Measurements from ENCODE around the gene GPRIN3.

Gene GPRIN3

DNA sequence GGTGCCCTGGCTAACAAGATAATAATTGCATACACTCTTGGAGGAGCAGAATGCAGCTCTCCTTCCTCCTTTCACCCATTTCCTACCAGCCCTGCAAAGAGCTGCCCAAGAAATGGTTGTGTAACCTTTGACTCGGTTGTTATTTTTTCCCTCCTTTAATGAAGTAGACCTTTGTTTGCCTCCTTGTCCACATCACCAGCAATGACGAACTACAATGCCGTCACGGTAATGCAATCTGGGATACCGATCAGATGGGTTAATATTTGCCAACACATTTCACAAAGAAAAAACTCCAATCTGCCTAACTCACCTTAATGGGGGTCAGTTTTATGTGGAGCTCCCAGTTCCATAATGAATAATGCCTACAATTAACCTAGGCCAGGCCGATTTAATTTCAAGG is 32.0 kb downstream of the GPRIN3 start:
- Histone ChIP-seq H3K27me3 (ENCODE audit: control insufficient read depth, insufficient read depth, low read length) (no peaks in the 10 kb centered on the region), H3K4me3 (ENCODE audit: low read depth, low read length) (no peak overlapping the region), H3K27ac (ENCODE audit: low read depth, low read length) (no peak overlapping the region), H3K9me3 (ENCODE audit: control insufficient read depth, insufficient read depth, low read depth, low read length) (no peaks in the 10 kb centered on the region), H3K9ac (ENCODE audit: low read length) (no peak overlapping the region), H3K4me1 (ENCODE audit: control insufficient read depth, insufficient read depth, low read length) (no peaks in the 10 kb centered on the region), H3K36me3 (ENCODE audit: control insufficient read depth, insufficient read depth, low read length) (no peaks in the 10 kb centered on the region)

DNA sequence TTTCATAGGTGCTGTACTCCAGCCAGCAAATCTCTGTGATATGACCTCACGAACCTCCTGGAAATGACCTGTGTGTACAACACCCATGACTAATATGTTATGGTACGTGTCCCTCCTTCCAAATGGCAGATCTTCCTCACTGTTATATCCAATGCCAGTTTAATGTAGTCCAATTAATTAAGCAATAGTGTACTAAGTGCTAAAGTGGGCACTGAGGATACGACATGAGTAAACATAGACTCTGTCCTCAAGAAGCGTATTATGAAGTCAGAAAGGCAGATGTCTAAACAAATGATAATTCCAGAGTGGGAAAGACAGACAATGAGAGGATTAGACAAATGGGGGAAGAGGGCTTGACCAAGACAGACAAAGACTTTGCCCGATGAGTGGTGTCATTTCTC is 33.9 kb downstream of the GPRIN3 start:
- Histone ChIP-seq H3K27ac (ENCODE audit: low read depth, low read length) (no peak overlapping the region), H3K27me3 (ENCODE audit: control insufficient read depth, insufficient read depth, low read length) (no peaks in the 10 kb centered on the region), H3K9ac (ENCODE audit: low read length) (no peak overlapping the region), H3K4me1 (ENCODE audit: control insufficient read depth, insufficient read depth, low read length) (no peaks in the 10 kb centered on the region), H3K4me3 (ENCODE audit: low read depth, low read length) (no peak overlapping the region), H3K36me3 (ENCODE audit: control insufficient read depth, insufficient read depth, low read length) (no peaks in the 10 kb centered on the region), H3K9me3 (ENCODE audit: control insufficient read depth, insufficient read depth, low read depth, low read length) (no peaks in the 10 kb centered on the region)

DNA sequence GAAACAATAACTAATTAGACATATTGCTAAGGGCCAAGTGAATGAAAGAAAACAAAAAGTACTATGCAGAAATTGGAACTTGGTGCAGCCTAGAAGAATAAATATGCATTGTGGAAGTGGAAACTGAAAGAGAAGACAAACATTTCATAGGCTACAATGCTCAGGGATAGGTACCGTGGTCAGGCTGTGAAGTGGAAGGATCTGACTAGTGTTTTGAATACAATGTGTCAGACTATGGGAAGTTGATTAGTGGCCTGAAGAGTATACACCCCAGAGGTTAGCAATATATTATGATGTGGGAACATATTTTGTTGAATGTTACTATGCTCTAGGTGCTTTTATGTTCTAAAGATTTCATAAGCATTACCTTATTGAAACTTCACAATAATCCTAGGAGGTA is 36.8 kb downstream of the GPRIN3 start:
- H3K4me1 ChIP-seq (ENCODE audit: control insufficient read depth, insufficient read depth, low read length), result no peaks in the 10 kb centered on the region
- H3K27ac ChIP-seq (ENCODE audit: low read depth, low read length), result no peak overlapping the region
- H3K36me3 ChIP-seq (ENCODE audit: control insufficient read depth, insufficient read depth, low read length), result no peaks in the 10 kb centered on the region
- H3K4me3 ChIP-seq (ENCODE audit: low read depth, low read length), result no peak overlapping the region
- H3K9ac ChIP-seq (ENCODE audit: low read length), result no peak overlapping the region
- H3K27me3 ChIP-seq (ENCODE audit: control insufficient read depth, insufficient read depth, low read length), result no peaks in the 10 kb centered on the region
- no peaks in the 10 kb centered on the region for H3K9me3 ChIP-seq (ENCODE audit: control insufficient read depth, insufficient read depth, low read depth, low read length)

DNA sequence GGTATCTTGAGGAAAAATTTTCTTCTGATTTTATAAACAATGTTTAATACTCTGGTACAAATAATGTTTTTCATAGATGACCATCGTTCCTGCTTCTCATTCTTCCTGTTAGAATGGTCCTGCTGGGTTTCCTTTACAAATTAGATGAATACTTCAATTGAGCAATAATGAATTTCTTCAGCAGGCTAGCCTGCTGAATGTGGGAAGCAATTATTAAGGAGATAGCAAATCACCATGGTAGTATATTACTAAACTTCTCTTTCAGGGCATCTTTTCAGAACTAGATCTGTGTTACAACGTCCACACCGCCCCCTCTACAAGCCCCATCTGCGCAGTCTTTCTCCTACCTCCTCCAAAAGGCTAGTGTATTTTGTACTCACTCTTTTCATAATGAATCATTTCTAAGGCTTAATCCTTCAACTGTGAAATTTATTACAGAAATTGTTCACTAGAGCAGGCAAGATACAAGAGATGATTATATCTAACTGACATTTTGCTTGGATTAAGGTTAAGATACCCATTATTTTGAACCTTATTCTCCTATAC is 38.4 kb downstream of the GPRIN3 start:
- H3K9ac ChIP-seq (ENCODE audit: low read length), result no peak overlapping the region
- no peak overlapping the region for H3K4me3 ChIP-seq (ENCODE audit: low read depth, low read length)
- H3K4me1 ChIP-seq (ENCODE audit: control insufficient read depth, insufficient read depth, low read length), result no peaks in the 10 kb centered on the region
- H3K9me3 ChIP-seq (ENCODE audit: control insufficient read depth, insufficient read depth, low read depth, low read length), result peaks cover 2% of the 10 kb centered on the region; the same call in 1 of the 2 replicates
- H3K27ac ChIP-seq (ENCODE audit: low read depth, low read length), result no peak overlapping the region
- no peaks in the 10 kb centered on the region for H3K36me3 ChIP-seq (ENCODE audit: control insufficient read depth, insufficient read depth, low read length)
- no peaks in the 10 kb centered on the region for H3K27me3 ChIP-seq (ENCODE audit: control insufficient read depth, insufficient read depth, low read length)

DNA sequence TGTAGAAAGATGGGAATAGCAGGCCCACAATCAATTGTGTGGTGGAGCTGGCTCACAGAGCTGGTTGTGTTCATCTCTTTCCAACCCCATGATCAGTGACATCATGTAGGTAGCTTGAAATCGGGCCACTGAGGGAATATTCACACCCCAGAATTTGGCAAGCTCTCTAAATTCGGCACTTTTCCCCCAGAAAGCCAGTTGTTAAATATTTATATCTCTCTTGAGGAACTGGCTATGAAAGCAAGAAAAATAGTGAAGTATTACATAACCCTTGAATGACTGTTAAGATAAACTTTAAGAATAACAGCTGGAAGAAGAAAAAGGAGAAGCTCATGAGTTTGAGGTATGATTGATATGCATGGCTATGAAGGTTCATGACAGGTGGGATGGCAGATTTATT is 38.9 kb downstream of the GPRIN3 start:
- H3K27me3 ChIP-seq (ENCODE audit: control insufficient read depth, insufficient read depth, low read length), result no peaks in the 10 kb centered on the region
- no peaks in the 10 kb centered on the region for H3K4me1 ChIP-seq (ENCODE audit: control insufficient read depth, insufficient read depth, low read length)
- H3K4me3 ChIP-seq (ENCODE audit: low read depth, low read length), result no peak overlapping the region
- H3K9me3 ChIP-seq (ENCODE audit: control insufficient read depth, insufficient read depth, low read depth, low read length), result peaks cover 7% of the 10 kb centered on the region; the same call in 1 of the 2 replicates
- no peaks in the 10 kb centered on the region for H3K36me3 ChIP-seq (ENCODE audit: control insufficient read depth, insufficient read depth, low read length)
- H3K27ac ChIP-seq (ENCODE audit: low read depth, low read length), result no peak overlapping the region
- no peak overlapping the region for H3K9ac ChIP-seq (ENCODE audit: low read length)

DNA sequence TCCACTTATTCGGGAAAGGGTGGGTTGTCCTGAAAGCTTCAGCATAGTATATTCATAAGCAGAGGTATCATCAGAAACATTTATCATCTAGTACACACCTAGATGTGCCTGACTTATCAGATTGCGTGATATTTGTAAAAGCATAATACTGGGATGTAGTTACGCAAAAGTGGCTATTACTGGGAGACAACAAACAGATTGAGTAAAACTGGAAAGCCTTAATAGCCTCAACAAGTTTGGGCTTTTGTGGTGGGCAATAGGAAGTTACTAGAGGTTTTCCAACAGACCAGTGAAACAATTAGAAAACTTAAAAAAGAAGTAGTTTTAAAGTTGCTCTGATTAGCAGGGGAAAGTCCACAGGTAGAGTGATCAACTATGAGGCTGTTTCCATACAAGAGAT is 39.8 kb downstream of the GPRIN3 start:
- H3K36me3 ChIP-seq (ENCODE audit: control insufficient read depth, insufficient read depth, low read length), result no peaks in the 10 kb centered on the region
- peaks cover 9% of the 10 kb centered on the region; the same call in 1 of the 2 replicates for H3K9me3 ChIP-seq (ENCODE audit: control insufficient read depth, insufficient read depth, low read depth, low read length)
- no peak overlapping the region for H3K9ac ChIP-seq (ENCODE audit: low read length)
- H3K4me3 ChIP-seq (ENCODE audit: low read depth, low read length), result no peak overlapping the region
- no peak overlapping the region for H3K27ac ChIP-seq (ENCODE audit: low read depth, low read length)
- H3K27me3 ChIP-seq (ENCODE audit: control insufficient read depth, insufficient read depth, low read length), result no peaks in the 10 kb centered on the region
- H3K4me1 ChIP-seq (ENCODE audit: control insufficient read depth, insufficient read depth, low read length), result no peaks in the 10 kb centered on the region

DNA sequence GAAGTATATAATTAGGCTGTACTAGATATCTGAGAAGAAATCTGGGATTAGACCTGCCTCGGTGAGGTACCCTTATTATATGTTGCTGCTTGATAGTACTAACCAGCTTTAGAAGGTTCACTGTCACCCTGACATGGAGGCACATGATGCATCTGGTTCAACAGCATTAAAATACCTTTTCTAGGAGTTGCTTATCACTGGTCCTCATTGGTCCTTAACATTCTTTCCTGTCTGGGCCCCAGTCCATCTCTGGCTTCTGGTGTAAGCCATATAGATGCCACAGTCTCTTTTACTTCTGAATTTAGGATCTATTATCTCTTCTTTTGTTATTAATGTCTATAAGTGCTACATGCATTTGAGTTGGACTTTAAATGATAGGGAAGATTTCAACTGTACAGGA is 40.2 kb downstream of the GPRIN3 start:
- Histone ChIP-seq H3K4me1 (ENCODE audit: control insufficient read depth, insufficient read depth, low read length) (no peaks in the 10 kb centered on the region), H3K9ac (ENCODE audit: low read length) (no peak overlapping the region), H3K4me3 (ENCODE audit: low read depth, low read length) (no peak overlapping the region), H3K27ac (ENCODE audit: low read depth, low read length) (no peak overlapping the region), H3K36me3 (ENCODE audit: control insufficient read depth, insufficient read depth, low read length) (no peaks in the 10 kb centered on the region), H3K9me3 (ENCODE audit: control insufficient read depth, insufficient read depth, low read depth, low read length) (peaks cover 9% of the 10 kb centered on the region; the same call in 1 of the 2 replicates), H3K27me3 (ENCODE audit: control insufficient read depth, insufficient read depth, low read length) (no peaks in the 10 kb centered on the region)

DNA sequence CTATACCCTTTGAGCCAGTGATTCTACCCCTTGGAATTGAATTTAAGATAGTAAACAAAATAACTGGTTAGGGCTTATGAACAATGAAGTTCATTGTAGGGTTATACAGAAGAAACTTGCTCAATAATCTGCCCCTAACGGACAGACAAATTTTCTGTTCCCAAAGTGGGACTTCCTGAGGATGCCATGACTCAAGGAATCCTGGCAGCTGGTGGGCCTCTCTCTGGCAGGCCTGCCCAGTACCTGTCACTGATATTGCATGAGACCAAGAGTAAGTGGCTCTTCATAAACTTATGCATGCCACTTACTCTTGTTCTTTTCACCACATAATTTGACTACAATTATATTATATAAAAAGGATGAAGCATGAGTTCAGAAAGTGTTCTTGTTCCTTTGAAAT is 41.5 kb downstream of the GPRIN3 start:
- Histone ChIP-seq H3K4me1 (ENCODE audit: control insufficient read depth, insufficient read depth, low read length) (no peaks in the 10 kb centered on the region), H3K9me3 (ENCODE audit: control insufficient read depth, insufficient read depth, low read depth, low read length) (peaks cover 9% of the 10 kb centered on the region; the same call in 1 of the 2 replicates), H3K27me3 (ENCODE audit: control insufficient read depth, insufficient read depth, low read length) (no peaks in the 10 kb centered on the region), H3K36me3 (ENCODE audit: control insufficient read depth, insufficient read depth, low read length) (no peaks in the 10 kb centered on the region), H3K9ac (ENCODE audit: low read length) (no peak overlapping the region), H3K27ac (ENCODE audit: low read depth, low read length) (no peak overlapping the region), H3K4me3 (ENCODE audit: low read depth, low read length) (no peak overlapping the region)

DNA sequence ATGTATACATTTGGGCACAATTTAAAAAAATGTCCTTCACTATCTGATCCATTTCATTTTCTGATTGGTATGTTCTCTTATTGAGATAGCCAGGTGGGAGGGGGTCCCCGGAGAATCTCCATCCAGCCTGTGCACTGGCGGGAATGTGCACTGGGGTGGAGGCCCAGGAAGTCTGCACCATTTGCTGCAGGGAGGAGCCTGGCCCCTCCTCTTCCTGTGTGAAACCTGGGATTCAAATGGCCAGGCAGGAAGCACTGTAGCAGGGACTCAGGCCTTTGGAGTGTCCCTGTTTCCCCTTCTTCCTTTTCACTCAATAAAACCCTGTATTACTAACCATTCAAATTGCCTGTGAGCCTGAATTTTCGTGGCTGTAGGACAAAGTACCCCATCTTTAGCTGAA is 44.3 kb downstream of the GPRIN3 start:
- Histone ChIP-seq H3K9me3 (ENCODE audit: control insufficient read depth, insufficient read depth, low read depth, low read length) (peaks cover 9% of the 10 kb centered on the region; the same call in 1 of the 2 replicates), H3K4me1 (ENCODE audit: control insufficient read depth, insufficient read depth, low read length) (peaks cover 14% of the 10 kb centered on the region), H3K36me3 (ENCODE audit: control insufficient read depth, insufficient read depth, low read length) (no peaks in the 10 kb centered on the region), H3K27ac (ENCODE audit: low read depth, low read length) (no peak overlapping the region), H3K27me3 (ENCODE audit: control insufficient read depth, insufficient read depth, low read length) (no peaks in the 10 kb centered on the region), H3K4me3 (ENCODE audit: low read depth, low read length) (no peak overlapping the region), H3K9ac (ENCODE audit: low read length) (no peak overlapping the region)

DNA sequence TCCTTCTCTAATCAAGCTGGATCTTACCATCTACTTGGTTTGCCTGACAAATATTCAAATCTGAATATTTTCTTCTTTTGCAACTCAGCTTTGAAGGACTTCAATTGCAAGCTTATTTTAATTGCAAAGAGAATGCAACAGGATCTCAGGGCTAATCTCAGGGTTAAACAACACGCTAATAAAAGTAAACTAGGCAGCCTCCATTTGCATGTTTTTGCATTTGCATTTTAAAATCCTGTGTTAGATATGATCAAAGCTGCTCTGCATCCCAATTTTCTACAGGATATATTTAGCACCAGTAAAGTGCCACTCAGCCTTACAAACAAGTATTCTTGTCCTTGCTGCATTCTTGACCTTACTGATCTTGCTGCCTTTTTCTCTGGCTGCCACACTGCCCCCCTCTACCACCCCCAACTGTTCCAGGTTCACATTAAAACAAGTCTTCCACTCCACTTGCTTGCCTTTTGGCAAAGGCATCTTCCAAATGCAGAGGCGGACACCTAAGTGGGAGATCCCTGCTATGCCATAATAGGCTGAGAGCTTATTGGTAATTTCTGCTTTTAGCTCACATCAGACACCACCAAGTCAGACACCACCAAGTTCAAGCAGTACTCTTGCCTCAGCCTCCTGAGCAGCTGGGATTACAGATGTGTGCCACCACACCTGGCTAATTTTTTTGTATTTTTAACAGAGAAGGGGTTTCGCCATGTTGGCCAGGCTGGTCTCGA is 48.1 kb downstream of the GPRIN3 start:
- Histone ChIP-seq H3K36me3 (ENCODE audit: control insufficient read depth, insufficient read depth, low read length) (no peaks in the 10 kb centered on the region), H3K27me3 (ENCODE audit: control insufficient read depth, insufficient read depth, low read length) (no peaks in the 10 kb centered on the region), H3K9ac (ENCODE audit: low read length) (no peak overlapping the region), H3K4me1 (ENCODE audit: control insufficient read depth, insufficient read depth, low read length) (peaks cover 14% of the 10 kb centered on the region), H3K9me3 (ENCODE audit: control insufficient read depth, insufficient read depth, low read depth, low read length) (peaks cover 9% of the 10 kb centered on the region; the same call in 1 of the 2 replicates), H3K4me3 (ENCODE audit: low read depth, low read length) (no peak overlapping the region), H3K27ac (ENCODE audit: low read depth, low read length) (no peak overlapping the region)

DNA sequence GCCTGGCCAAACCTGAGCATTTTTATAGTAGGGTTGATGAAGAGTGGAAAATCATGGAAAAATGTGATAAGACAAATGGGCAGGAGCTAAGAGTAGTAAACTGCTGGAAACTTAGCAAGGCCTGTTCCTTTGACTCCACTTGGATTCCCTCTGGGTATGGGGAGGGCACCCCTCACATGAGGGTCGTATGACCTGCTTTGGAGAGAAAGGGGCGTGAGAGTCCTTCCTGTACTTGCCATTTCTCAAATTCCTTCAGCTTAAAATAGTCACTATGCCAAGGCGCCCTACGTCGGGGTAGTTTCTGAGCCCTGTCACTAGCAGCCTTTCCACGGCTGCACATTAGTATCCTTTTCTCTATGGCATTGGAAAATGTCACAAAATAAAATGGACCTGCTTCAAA is 49.1 kb downstream of the GPRIN3 start:
- H3K4me1 ChIP-seq (ENCODE audit: control insufficient read depth, insufficient read depth, low read length), result peaks cover 14% of the 10 kb centered on the region
- H3K36me3 ChIP-seq (ENCODE audit: control insufficient read depth, insufficient read depth, low read length), result no peaks in the 10 kb centered on the region
- no peaks in the 10 kb centered on the region for H3K9me3 ChIP-seq (ENCODE audit: control insufficient read depth, insufficient read depth, low read depth, low read length)
- no peak overlapping the region for H3K4me3 ChIP-seq (ENCODE audit: low read depth, low read length)
- H3K9ac ChIP-seq (ENCODE audit: low read length), result no peak overlapping the region
- H3K27ac ChIP-seq (ENCODE audit: low read depth, low read length), result no peak overlapping the region
- no peaks in the 10 kb centered on the region for H3K27me3 ChIP-seq (ENCODE audit: control insufficient read depth, insufficient read depth, low read length)
